H9 (cell line): ENCODE measurements around the gene ARHGEF10L. TPM values are rescaled to one million over a fixed set of nuclear protein-coding genes. Genes with fewer than 3 reads are reported as not detected.

ENCODE experiments used
- DNase-seq: peaks from one replicate; pipeline ENCODE4 v3.0.0-alpha.2; 2017
- H2AFZ ChIP-seq: one replicate; pipeline ENCODE4 v1.6.1; 2013; ENCODE audit warnings: mild to moderate bottlenecking, low read length, control low read depth, moderate library complexity
- H2AK5ac ChIP-seq: 2 replicates; pipeline ENCODE4 v1.6.1; 2013; ENCODE audit warnings: low read length, control low read depth, mixed read lengths; ENCODE audit not compliant: insufficient read length
- H2BK120ac ChIP-seq: one replicate; pipeline ENCODE4 v1.6.1; 2013; ENCODE audit warnings: low read depth, mild to moderate bottlenecking, low read length, control low read depth, inconsistent platforms; ENCODE audit not compliant: poor library complexity, severe bottlenecking
- H2BK12ac ChIP-seq: 2 replicates; pipeline ENCODE4 v1.6.1; 2013; ENCODE audit warnings: low read length, control low read depth, mixed read lengths, low read depth; ENCODE audit not compliant: insufficient read length
- H2BK15ac ChIP-seq: 2 replicates; pipeline ENCODE4 v1.6.1; 2013; ENCODE audit warnings: low read depth, low read length, control low read depth
- H2BK20ac ChIP-seq: one replicate; pipeline ENCODE4 v1.6.1; 2013; ENCODE audit warnings: low read depth, mild to moderate bottlenecking, low read length, control low read depth, inconsistent platforms; ENCODE audit not compliant: poor library complexity, severe bottlenecking
- H2BK5ac ChIP-seq: 2 replicates; pipeline ENCODE4 v1.6.1; 2013; ENCODE audit warnings: low read length, control low read depth, mixed read lengths; ENCODE audit not compliant: insufficient read length
- H3K14ac ChIP-seq: 2 replicates; pipeline ENCODE4 v1.6.1; 2013; ENCODE audit warnings: low read length, control low read depth; ENCODE audit not compliant: insufficient read depth
- H3K18ac ChIP-seq: 2 replicates; pipeline ENCODE4 v1.6.1; 2013; ENCODE audit warnings: low read depth, mild to moderate bottlenecking, mixed read lengths, low read length, control low read depth; ENCODE audit not compliant: insufficient read length
- H3K23ac ChIP-seq: 2 replicates; pipeline ENCODE4 v1.6.1; 2013; ENCODE audit warnings: low read length, control low read depth, mixed read lengths, low read depth; ENCODE audit not compliant: insufficient read length
- H3K23me2 ChIP-seq: 2 replicates; pipeline ENCODE4 v1.6.1; 2013; ENCODE audit warnings: low read depth, mild to moderate bottlenecking, mixed read lengths, low read length, control low read depth; ENCODE audit not compliant: insufficient read length, poor library complexity, severe bottlenecking
- H3K27ac ChIP-seq: 2 replicates; pipeline ENCODE4 v1.5.1; 2013; ENCODE audit warnings: low read length, control low read depth, mixed read lengths, low read depth; ENCODE audit not compliant: insufficient read length
- H3K27me3 ChIP-seq: 2 replicates; pipeline ENCODE4 v1.6.1; 2013; ENCODE audit warnings: low read length, control low read depth, inconsistent platforms; ENCODE audit not compliant: insufficient read depth
- H3K4ac ChIP-seq: 2 replicates; pipeline ENCODE4 v1.6.1; 2013; ENCODE audit warnings: low read depth, mild to moderate bottlenecking, control low read depth, inconsistent platforms, low read length, moderate library complexity
- H3K4me1 ChIP-seq: 2 replicates; pipeline ENCODE4 v1.6.1; 2013; ENCODE audit warnings: low read length, control low read depth, inconsistent platforms; ENCODE audit not compliant: insufficient read depth
- H3K4me2 ChIP-seq: 2 replicates; pipeline ENCODE4 v1.6.1; 2013; ENCODE audit warnings: low read length, control low read depth, mixed read lengths; ENCODE audit not compliant: insufficient read length, insufficient read depth
- H3K56ac ChIP-seq: 2 replicates; pipeline ENCODE4 v1.6.1; 2013; ENCODE audit warnings: low read depth, mild to moderate bottlenecking, mixed read lengths, low read length, control low read depth; ENCODE audit not compliant: insufficient read length
- H3K79me1 ChIP-seq: 2 replicates; pipeline ENCODE4 v1.6.1; 2013; ENCODE audit warnings: low read depth, mild to moderate bottlenecking, moderate library complexity, low read length, control low read depth, inconsistent platforms; ENCODE audit not compliant: insufficient read depth, poor library complexity, severe bottlenecking
- H3K79me2 ChIP-seq: 2 replicates; pipeline ENCODE4 v1.6.1; 2013; ENCODE audit warnings: low read length, control low read depth, inconsistent platforms; ENCODE audit not compliant: insufficient read depth
- H3K9ac ChIP-seq: 2 replicates; pipeline ENCODE4 v1.6.1; 2013; ENCODE audit warnings: low read length, control low read depth, mixed read lengths; ENCODE audit not compliant: insufficient read length; ENCODE audit errors: extremely low read depth
- H3K9me3 ChIP-seq: one replicate; pipeline ENCODE4 v1.6.1; 2013; ENCODE audit warnings: low read depth, low read length, inconsistent platforms; ENCODE audit not compliant: control insufficient read depth
- H3T11ph ChIP-seq: one replicate; pipeline ENCODE4 v1.6.1; 2013; ENCODE audit warnings: mild to moderate bottlenecking, low read length, control low read depth, inconsistent platforms
- H4K20me1 ChIP-seq: one replicate; pipeline ENCODE4 v1.6.1; 2013; ENCODE audit not compliant: control insufficient read depth, insufficient read length, insufficient read depth
- H4K5ac ChIP-seq: 2 replicates; pipeline ENCODE4 v1.6.1; 2013; ENCODE audit warnings: low read depth, mild to moderate bottlenecking, mixed read lengths, low read length, control low read depth; ENCODE audit not compliant: insufficient read length
- H4K8ac ChIP-seq: replicated peaks from 2 replicates; pipeline ENCODE4 v1.6.1; 2013; ENCODE audit warnings: low read length, control low read depth, mixed read lengths, low read depth; ENCODE audit not compliant: insufficient read length
- H4K91ac ChIP-seq: 2 replicates; pipeline ENCODE4 v1.6.1; 2013; ENCODE audit warnings: low read depth, mild to moderate bottlenecking, moderate library complexity, mixed read lengths, low read length, control low read depth; ENCODE audit not compliant: insufficient read length
- H3K27ac Mint-ChIP-seq, 3 experiments: 2 replicates in 2 of 3; 3 replicates in 1 of 3; pipeline ENCODE4 v1.8.0; 2020 to 2021; ENCODE audit warnings: mixed read lengths in 3 of 3, mild to moderate bottlenecking in 1 of 3, moderate library complexity in 1 of 3
- H3K27me3 Mint-ChIP-seq: 2 replicates; pipeline ENCODE4 v1.8.0; 2021; ENCODE audit warnings: low read depth, mild to moderate bottlenecking, moderate library complexity, mixed read lengths
- H3K36me3 Mint-ChIP-seq, 3 experiments: 2 replicates in 2 of 3; 3 replicates in 1 of 3; pipeline ENCODE4 v1.8.0; 2020 to 2021; ENCODE audit warnings: low read depth in 3 of 3, mixed read lengths in 3 of 3; ENCODE audit not compliant: insufficient read depth in 1 of 3
- H3K4me1 Mint-ChIP-seq, 2 experiments: 2 replicates each; pipeline ENCODE4 v1.8.0; 2020; ENCODE audit warnings: mixed read lengths in 2 of 2
- H3K4me3 Mint-ChIP-seq, 2 experiments: 2 replicates in 1 of 2; 3 replicates in 1 of 2; pipeline ENCODE4 v1.8.0; 2020 to 2021; ENCODE audit warnings: mild to moderate bottlenecking in 2 of 2, mixed read lengths in 2 of 2, moderate library complexity in 1 of 2
- H3K9me3 Mint-ChIP-seq, 2 experiments: 2 replicates in 1 of 2; 3 replicates in 1 of 2; pipeline ENCODE4 v1.8.0; 2020; ENCODE audit warnings: mild to moderate bottlenecking in 2 of 2, mixed read lengths in 2 of 2, moderate library complexity in 1 of 2
- CTCF ChIP-seq: fragments of 200-600 bp; sonication (generic); conservative IDR thresholded peaks from 3 replicates; pipeline ENCODE4 v1.8.0; 2021; ENCODE audit warnings: antibody characterized with exemption, mild to moderate bottlenecking
- WGBS: extraction: QIAGEN DNeasy Blood & Tissue Kit; methylation state at CpG from one replicate; pipeline ENCODE4 v1.1.7; 2013; ENCODE audit warnings: missing lambda C conversion rate, low lambda C conversion rate, mixed read lengths; ENCODE audit not compliant: insufficient read length; ENCODE audit errors: extremely low coverage; 5-methylcytosine and 5-hydroxymethylcytosine counted together
- total RNA-seq: library from RNA; stranded (reverse); gene quantifications from 2 replicates; pipeline ENCODE4 v1.2.1, GENCODE V29; 2021

Gene ARHGEF10L
- total RNA-seq, 1 experiment from 2014 or later = 20.2 TPM

GRCh38 chr1:17733661-17734060 is 194.2 kb downstream of the ARHGEF10L start:
- WGBS = no CpG with 5 or more reads among the region's 21 CpGs
- Histone ChIP-seq H4K8ac (no peak overlapping the region), H3K4me1 (no peaks in the 10 kb centered on the region), H3T11ph (no peak overlapping the region), H3K27ac (no peak overlapping the region), H3K14ac (no peak overlapping the region), H2BK12ac (no peak overlapping the region), H3K9ac (no peak overlapping the region), H2BK20ac (no peak overlapping the region), H4K20me1 (no peaks in the 10 kb centered on the region), H4K91ac (no peak overlapping the region), H3K4me2 (no peak overlapping the region), H2BK15ac (no peak overlapping the region), H3K27me3 (no peaks in the 10 kb centered on the region; the same call in 1 of the 2 replicates), H3K79me1 (no peaks in the 10 kb centered on the region), H3K56ac (no peak overlapping the region), H3K79me2 (no peaks in the 10 kb centered on the region), H3K9me3 (no peaks in the 10 kb centered on the region), H2BK5ac (no peak overlapping the region), H4K5ac (no peak overlapping the region), H2BK120ac (no peak overlapping the region), H3K23ac (no peak overlapping the region), H2AFZ (no peak overlapping the region), H2AK5ac (no peak overlapping the region), H3K4ac (no peak overlapping the region), H3K23me2 (no peaks in the 10 kb centered on the region), H3K18ac (no peak overlapping the region)
- no peaks in the 10 kb centered on the region; a peak in 1 of 5 replicates for H3K9me3 Mint-ChIP-seq
- no peak overlapping the region for H3K4me3 Mint-ChIP-seq
- peaks cover 4 to 23% of the 10 kb centered on the region in 2 experiments for H3K4me1 Mint-ChIP-seq
- no peak for TF ChIP-seq CTCF
- H3K36me3 Mint-ChIP-seq = no peaks in the 10 kb centered on the region
- peak overlapping the region in 1 of 3 experiments; percentile 89; a peak in 1 of 7 replicates for H3K27ac Mint-ChIP-seq
- no peak for DNase-seq
- H3K27me3 Mint-ChIP-seq = no peaks in the 10 kb centered on the region; the same call in none of the 2 replicates
